GM12864 (cell line): ENCODE data around the gene TIGD3.

Experiments used
- DNase-seq: peaks from one replicate; pipeline ENCODE4 v3.0.0-alpha.2; 2011; ENCODE audit warnings: low read depth
- H3K4me3 ChIP-seq: 2 replicates; pipeline ENCODE4 v1.5.1; 2011; ENCODE audit warnings: mild to moderate bottlenecking, low read depth, low read length, control low read depth
- CTCF ChIP-seq: IDR thresholded peaks from 2 replicates; pipeline ENCODE4 v1.5.1; 2011; ENCODE audit warnings: low read depth, mild to moderate bottlenecking, moderate library complexity, low read length, control low read depth, inconsistent platforms; ENCODE audit errors: missing control alignments

TIGD3 gene

GRCh38 chr11:65354265-65355012 is at the start of gene TIGD3:
TSS of gene TIGD3 (plus strand) at chr11:65354751. CDS start at chr11:65355809, 1,058 bp downstream.
- TF ChIP-seq CTCF, result no peak
- DNase-seq, result peak; percentile 77

GRCh38 chr11:65305501-65306268 is 48.9 kb upstream of the TIGD3 start:
- TF ChIP-seq CTCF, result no peak
- no peak for DNase-seq
- no peak overlapping the region for H3K4me3 ChIP-seq

More at GRCh38 chr11:65354265-65355012, at the start of gene TIGD3:
- H3K4me3 ChIP-seq, result peak within 1 kb of the TSS; percentile 74

GRCh38 chr11:65307298-65308229 is 47.0 kb upstream of the TIGD3 start:
- no peak for TF ChIP-seq CTCF
- no peak overlapping the region for H3K4me3 ChIP-seq
- DNase-seq, result no peak

GRCh38 chr11:65308281-65308891 is 46.2 kb upstream of the TIGD3 start:
- TF ChIP-seq CTCF, result no peak
- H3K4me3 ChIP-seq, result no peak overlapping the region
- DNase-seq, result no peak

GRCh38 chr11:65309006-65309405 is 45.5 kb upstream of the TIGD3 start:
- no peak for DNase-seq

More at GRCh38 chr11:65309006-65309405, 45.5 kb upstream of the TIGD3 start:
- H3K4me3 ChIP-seq, result no peak overlapping the region
- TF ChIP-seq CTCF, result no peak
